K562 (cell line): Measurements from ENCODE around the gene RASGRP4. TPM values are rescaled to one million over a fixed set of nuclear protein-coding genes. Genes with fewer than 3 reads are reported as not detected.

Experiments
- ATF1 ChIP-seq, 2 experiments: fragments of 450-650 bp in 1 of 2; IDR thresholded peaks; 2 replicates each; pipeline ENCODE4 v1.6.1; 2016; ENCODE audit warnings: missing compliant biosample characterization in 1 of 2, missing genetic modification characterization in 1 of 2
- BRD4 ChIP-seq: fragments of 200-600 bp; sonication (generic); IDR thresholded peaks from 2 replicates; pipeline ENCODE4 v1.6.1; 2017; ENCODE audit warnings: inconsistent platforms
- BRF1 ChIP-seq: IDR thresholded peaks from 3 replicates; pipeline ENCODE4 v1.6.1; 2011; ENCODE audit warnings: borderline replicate concordance, mild to moderate bottlenecking; ENCODE audit not compliant: insufficient read length; ENCODE audit errors: extremely low read depth
- GTF2A2 ChIP-seq: IDR thresholded peaks from 2 replicates; pipeline ENCODE4 v1.6.1; 2016; ENCODE audit warnings: mild to moderate bottlenecking, missing genetic modification characterization, missing compliant biosample characterization
- HOXB6 ChIP-seq: fragments of 250-450 bp; sonication (Bioruptor Pico); IDR thresholded peaks from 2 replicates; pipeline ENCODE4 v1.5.1; 2022; ENCODE audit warnings: mild to moderate bottlenecking, borderline replicate concordance
- MBD2 ChIP-seq: sonication (generic); IDR thresholded peaks from 2 replicates; pipeline ENCODE4 v1.6.1; 2016; ENCODE audit warnings: low read depth, borderline replicate concordance
- MCM5 ChIP-seq: fragments of 450-650 bp; IDR thresholded peaks from 2 replicates; pipeline ENCODE4 v1.6.1; 2016; ENCODE audit warnings: low read depth
- MEF2A ChIP-seq: IDR thresholded peaks from 2 replicates; pipeline ENCODE4 v1.6.1; 2011; ENCODE audit warnings: low read depth, mild to moderate bottlenecking, low read length, moderate library complexity; ENCODE audit not compliant: control insufficient read depth
- SOX6 ChIP-seq: fragments of 450-650 bp; IDR thresholded peaks from 2 replicates; pipeline ENCODE4 v1.6.1; 2014; ENCODE audit warnings: mild to moderate bottlenecking
- TRIM28 ChIP-seq: fragments of 450-650 bp; IDR thresholded peaks from 2 replicates; pipeline ENCODE4 v1.6.1; 2017
- ZFX ChIP-seq: sonication (generic); formaldehyde crosslinking; IDR thresholded peaks from 2 replicates; pipeline ENCODE4 v1.8.0; 2022; ENCODE audit warnings: mild to moderate bottlenecking, missing genetic modification reagents, moderate library complexity
- ZNF431 ChIP-seq: sonication (generic); formaldehyde crosslinking; IDR thresholded peaks from 2 replicates; pipeline ENCODE4 v1.8.0; 2022; ENCODE audit warnings: mild to moderate bottlenecking, missing genetic modification reagents
- ZNF57 ChIP-seq: fragments of 450-650 bp; formaldehyde crosslinking; IDR thresholded peaks from 2 replicates; pipeline ENCODE4 v1.4.0; 2020; ENCODE audit warnings: mild to moderate bottlenecking, moderate library complexity
- polyA plus RNA-seq, 8 experiments: library from polyadenylated mRNA; depleted of rRNA in 4 of 8; stranded (reverse) in 5 of 8; unstranded in 3 of 8; fragments of >200 nt; fragmentation: Nextera tagmentation in 2 of 8; fragmentation: Illumina TruSeq in 1 of 8; extraction: Ambion mirVana in 2 of 8; extraction: Trizol in 1 of 8; gene quantifications; 2 replicates each; pipeline versions ENCODE4 v1.2.1 to v1.2.3, GENCODE V29; 2011 to 2014; ENCODE audit warnings: inconsistent platforms in 1 of 8, missing spikeins in 1 of 8
- total RNA-seq, 7 experiments: library from RNA; depleted of rRNA in 6 of 7; stranded (reverse); fragments of >200 nt in 6 of 7; fragmentation: Illumina TruSeq in 2 of 7; extraction: Trizol in 2 of 7; gene quantifications; 2 replicates each; pipeline versions ENCODE4 v1.2.1 to v1.2.3, GENCODE V29; 2011 to 2021; ENCODE audit warnings: low replicate concordance in 1 of 7
- TF ChIP-seq, protein P1 (sequence below): conservative IDR thresholded peaks from 2 replicates; pipeline ENCODE4 v1.6.1; 2011; ENCODE audit warnings: low read depth, mild to moderate bottlenecking, low read length; ENCODE audit not compliant: control insufficient read depth
- TF ChIP-seq, protein P2 (sequence below): sonication (generic); formaldehyde crosslinking; IDR thresholded peaks from 2 replicates; pipeline ENCODE4 v1.8.1; 2023; ENCODE audit warnings: mild to moderate bottlenecking, missing genetic modification reagents, moderate library complexity
- TF ChIP-seq, protein P3 (sequence below): sonication (generic); formaldehyde crosslinking; IDR thresholded peaks from 2 replicates; pipeline ENCODE4 v1.8.0; 2022; ENCODE audit warnings: missing genetic modification reagents, mild to moderate bottlenecking, borderline replicate concordance
- TF ChIP-seq, protein P4 (sequence below), 2 experiments: IDR thresholded peaks; 2 replicates each; pipeline ENCODE4 v1.6.1; 2012; ENCODE audit warnings: improper control_type of control experiment in 2 of 2, low read depth in 2 of 2, low read length in 2 of 2, borderline replicate concordance in 1 of 2
- TF ChIP-seq, protein P5 (sequence below): fragments of 450-650 bp; formaldehyde crosslinking; IDR thresholded peaks from 2 replicates; pipeline ENCODE4 v1.4.0; 2020; ENCODE audit warnings: mild to moderate bottlenecking, moderate library complexity

RASGRP4 gene
- total and polyA plus RNA-seq, 9 of the 15 experiments (the other 6 are each of a cell fraction or from before 2014, with no cell fraction given), result 0.39 to 4.6 (median 3.8) TPM

DNA sequence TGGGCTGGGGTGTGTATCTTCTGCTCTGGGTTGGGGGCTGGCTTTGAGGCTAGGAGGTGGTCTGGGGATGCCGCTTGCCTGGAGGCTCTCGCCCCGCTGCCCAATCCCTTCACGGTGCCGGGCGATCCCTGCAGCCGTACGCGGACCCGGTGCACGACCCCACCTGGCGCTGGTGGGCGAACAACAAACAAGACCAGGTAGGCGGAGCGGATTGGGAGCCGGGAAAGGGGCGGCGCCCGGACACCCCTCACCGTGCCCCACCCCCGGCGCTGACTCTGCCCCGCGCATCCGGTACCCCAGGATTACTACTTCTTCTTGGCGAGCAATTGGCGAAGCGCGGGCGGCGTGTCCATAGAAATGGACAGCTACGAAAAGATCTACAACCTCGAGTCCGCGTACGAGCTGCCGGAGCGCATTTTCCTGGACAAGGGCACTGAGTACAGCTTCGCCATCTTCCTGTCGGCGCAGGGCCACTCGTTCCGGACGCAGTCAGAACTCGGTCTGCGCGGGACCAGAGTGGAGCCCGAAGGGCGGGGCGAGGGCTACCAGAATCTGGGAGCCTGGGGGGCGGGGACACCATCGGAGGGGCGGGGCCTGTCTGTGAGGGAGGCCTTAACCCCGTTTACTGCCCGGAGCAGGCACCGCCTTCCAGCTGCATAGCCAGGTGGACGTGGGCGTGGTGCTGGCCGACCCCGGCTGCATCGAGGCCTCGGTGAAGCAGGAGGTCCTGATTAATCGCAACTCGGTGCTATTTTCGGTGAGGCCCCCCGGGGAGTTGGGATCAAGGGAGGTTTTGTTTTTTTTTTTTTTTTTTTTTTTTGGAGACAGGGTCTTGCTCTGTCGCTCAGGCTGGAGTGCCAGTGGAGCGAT is 63.7 kb downstream of the RASGRP4 start (continued):
- TF ChIP-seq, protein P1, sequence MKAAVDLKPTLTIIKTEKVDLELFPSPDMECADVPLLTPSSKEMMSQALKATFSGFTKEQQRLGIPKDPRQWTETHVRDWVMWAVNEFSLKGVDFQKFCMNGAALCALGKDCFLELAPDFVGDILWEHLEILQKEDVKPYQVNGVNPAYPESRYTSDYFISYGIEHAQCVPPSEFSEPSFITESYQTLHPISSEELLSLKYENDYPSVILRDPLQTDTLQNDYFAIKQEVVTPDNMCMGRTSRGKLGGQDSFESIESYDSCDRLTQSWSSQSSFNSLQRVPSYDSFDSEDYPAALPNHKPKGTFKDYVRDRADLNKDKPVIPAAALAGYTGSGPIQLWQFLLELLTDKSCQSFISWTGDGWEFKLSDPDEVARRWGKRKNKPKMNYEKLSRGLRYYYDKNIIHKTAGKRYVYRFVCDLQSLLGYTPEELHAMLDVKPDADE, result peak; percentile 25; the same call in 1 of the 2 replicates
- TF ChIP-seq, protein P2, sequence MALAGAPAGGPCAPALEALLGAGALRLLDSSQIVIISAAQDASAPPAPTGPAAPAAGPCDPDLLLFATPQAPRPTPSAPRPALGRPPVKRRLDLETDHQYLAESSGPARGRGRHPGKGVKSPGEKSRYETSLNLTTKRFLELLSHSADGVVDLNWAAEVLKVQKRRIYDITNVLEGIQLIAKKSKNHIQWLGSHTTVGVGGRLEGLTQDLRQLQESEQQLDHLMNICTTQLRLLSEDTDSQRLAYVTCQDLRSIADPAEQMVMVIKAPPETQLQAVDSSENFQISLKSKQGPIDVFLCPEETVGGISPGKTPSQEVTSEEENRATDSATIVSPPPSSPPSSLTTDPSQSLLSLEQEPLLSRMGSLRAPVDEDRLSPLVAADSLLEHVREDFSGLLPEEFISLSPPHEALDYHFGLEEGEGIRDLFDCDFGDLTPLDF (CRISPR knock-in tag), result no peak
- TF ChIP-seq SOX6 (no peak), ATF1 (CRISPR knock-in tag; IDR thresholded peaks at IDR 0.05) (no peak), ATF1 (tag; IDR thresholded peaks at IDR 0.05) (peak; percentile 26; the same call in 1 of the 2 replicates), GTF2A2 (tag) (no peak), ZFX (CRISPR knock-in tag) (no peak), ZNF431 (CRISPR knock-in tag) (0 out of 2 replicates have a peak, but pooled peaks have one; percentile 41), TRIM28 (no peak), MBD2 (no peak), HOXB6 (CRISPR knock-in tag) (no peak), MCM5 (no peak), BRD4 (no peak), MEF2A (no peak), ZNF57 (CRISPR knock-in tag) (no peak), BRF1 (no peak)
- TF ChIP-seq, protein P3, sequence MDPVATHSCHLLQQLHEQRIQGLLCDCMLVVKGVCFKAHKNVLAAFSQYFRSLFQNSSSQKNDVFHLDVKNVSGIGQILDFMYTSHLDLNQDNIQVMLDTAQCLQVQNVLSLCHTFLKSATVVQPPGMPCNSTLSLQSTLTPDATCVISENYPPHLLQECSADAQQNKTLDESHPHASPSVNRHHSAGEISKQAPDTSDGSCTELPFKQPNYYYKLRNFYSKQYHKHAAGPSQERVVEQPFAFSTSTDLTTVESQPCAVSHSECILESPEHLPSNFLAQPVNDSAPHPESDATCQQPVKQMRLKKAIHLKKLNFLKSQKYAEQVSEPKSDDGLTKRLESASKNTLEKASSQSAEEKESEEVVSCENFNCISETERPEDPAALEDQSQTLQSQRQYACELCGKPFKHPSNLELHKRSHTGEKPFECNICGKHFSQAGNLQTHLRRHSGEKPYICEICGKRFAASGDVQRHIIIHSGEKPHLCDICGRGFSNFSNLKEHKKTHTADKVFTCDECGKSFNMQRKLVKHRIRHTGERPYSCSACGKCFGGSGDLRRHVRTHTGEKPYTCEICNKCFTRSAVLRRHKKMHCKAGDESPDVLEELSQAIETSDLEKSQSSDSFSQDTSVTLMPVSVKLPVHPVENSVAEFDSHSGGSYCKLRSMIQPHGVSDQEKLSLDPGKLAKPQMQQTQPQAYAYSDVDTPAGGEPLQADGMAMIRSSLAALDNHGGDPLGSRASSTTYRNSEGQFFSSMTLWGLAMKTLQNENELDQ, result no peak
- TF ChIP-seq, protein P4, sequence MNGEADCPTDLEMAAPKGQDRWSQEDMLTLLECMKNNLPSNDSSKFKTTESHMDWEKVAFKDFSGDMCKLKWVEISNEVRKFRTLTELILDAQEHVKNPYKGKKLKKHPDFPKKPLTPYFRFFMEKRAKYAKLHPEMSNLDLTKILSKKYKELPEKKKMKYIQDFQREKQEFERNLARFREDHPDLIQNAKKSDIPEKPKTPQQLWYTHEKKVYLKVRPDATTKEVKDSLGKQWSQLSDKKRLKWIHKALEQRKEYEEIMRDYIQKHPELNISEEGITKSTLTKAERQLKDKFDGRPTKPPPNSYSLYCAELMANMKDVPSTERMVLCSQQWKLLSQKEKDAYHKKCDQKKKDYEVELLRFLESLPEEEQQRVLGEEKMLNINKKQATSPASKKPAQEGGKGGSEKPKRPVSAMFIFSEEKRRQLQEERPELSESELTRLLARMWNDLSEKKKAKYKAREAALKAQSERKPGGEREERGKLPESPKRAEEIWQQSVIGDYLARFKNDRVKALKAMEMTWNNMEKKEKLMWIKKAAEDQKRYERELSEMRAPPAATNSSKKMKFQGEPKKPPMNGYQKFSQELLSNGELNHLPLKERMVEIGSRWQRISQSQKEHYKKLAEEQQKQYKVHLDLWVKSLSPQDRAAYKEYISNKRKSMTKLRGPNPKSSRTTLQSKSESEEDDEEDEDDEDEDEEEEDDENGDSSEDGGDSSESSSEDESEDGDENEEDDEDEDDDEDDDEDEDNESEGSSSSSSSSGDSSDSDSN (IDR thresholded peaks at IDR 0.05; ENCODE audit: borderline replicate concordance in 1 of 2, low read depth in 2 of 2, low read length in 2 of 2), result no peak
- TF ChIP-seq, protein P5, sequence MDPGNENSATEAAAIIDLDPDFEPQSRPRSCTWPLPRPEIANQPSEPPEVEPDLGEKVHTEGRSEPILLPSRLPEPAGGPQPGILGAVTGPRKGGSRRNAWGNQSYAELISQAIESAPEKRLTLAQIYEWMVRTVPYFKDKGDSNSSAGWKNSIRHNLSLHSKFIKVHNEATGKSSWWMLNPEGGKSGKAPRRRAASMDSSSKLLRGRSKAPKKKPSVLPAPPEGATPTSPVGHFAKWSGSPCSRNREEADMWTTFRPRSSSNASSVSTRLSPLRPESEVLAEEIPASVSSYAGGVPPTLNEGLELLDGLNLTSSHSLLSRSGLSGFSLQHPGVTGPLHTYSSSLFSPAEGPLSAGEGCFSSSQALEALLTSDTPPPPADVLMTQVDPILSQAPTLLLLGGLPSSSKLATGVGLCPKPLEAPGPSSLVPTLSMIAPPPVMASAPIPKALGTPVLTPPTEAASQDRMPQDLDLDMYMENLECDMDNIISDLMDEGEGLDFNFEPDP (CRISPR knock-in tag), result no peak
